Measurements from ENCODE around the gene ETV3L.
"Not testable (repeated sequence)": the region's sequence is repeated elsewhere in the genome, so short reads cannot be mapped to it uniquely, and the experiment has no call there.

The ETV3L gene

DNA sequence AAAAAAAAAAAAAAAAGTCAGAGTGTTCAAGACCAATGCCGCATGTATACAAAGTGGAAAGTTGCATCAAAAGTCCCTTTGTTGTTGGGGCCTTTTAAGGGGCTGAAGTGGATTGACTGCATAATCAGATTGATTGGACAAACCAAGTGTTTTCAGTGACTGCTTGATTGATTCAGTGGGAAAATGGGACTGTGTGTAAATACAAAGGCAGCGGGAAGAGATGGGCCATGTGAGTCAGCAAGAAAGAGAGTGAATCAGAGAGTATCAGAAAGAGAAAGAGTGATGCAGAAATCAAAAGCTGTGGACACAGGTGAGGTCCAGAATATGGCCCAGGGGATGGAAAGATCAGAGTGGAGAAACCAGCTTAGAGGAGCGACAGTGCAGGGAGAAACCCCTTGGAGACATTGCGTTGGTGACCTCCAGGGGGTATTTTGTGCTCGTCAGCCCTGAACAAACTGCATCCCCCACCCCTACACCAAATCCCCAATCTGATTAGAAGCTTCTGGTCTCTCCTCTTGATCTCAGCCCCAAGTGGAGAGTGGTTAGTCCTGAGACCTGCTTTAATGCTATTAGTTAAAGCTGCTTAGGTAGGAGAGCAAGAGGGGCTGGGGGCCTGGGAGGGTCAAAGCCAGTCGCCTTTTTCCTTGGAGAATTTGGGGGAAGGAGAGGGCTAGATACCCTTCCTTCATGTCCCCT lies 5.1 kb upstream of the ETV3L start:
- TF ChIP-seq CTCF (IDR thresholded peaks at IDR 0.05; ENCODE audit: insufficient read depth, low read length, poor library complexity, severe bottlenecking): peak; percentile 1
- no peaks in the 10 kb centered on the region for H3K36me3 ChIP-seq (ENCODE audit: control insufficient read depth, insufficient read depth, low read length)
- H3K4me3 ChIP-seq (replicated peaks; ENCODE audit: low read depth, low read length): no peak overlapping the region
- H3K27me3 ChIP-seq (replicated peaks; ENCODE audit: control insufficient read depth, insufficient read depth, low read length): no peaks in the 10 kb centered on the region; the same call in 1 of the 2 replicates
- no peak for DNase-seq (ENCODE audit: extremely low read depth, insufficient read length)

DNA sequence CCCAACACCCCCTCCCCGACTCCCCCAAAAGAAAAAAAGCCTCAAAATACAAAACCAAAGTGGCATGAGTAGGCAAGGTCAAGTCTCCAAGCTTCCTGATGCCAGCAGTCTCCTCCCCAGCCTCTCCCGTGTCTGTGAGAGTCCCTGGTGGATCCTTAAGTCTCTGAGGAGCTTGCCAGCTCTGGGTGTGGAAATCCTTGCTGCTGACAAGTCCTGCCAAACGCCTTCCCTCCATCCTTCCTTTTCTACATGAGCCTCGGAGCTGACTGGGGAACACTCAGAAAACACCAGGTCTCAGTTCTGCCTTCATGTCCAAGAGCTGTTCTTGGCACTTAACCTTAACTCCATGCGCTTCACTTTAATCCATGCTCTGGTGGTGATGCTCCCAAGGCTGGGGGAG lies 3.7 kb upstream of the ETV3L start:
- no peak for TF ChIP-seq CTCF (IDR thresholded peaks at IDR 0.05; ENCODE audit: insufficient read depth, low read length, poor library complexity, severe bottlenecking)
- H3K27me3 ChIP-seq (replicated peaks; ENCODE audit: control insufficient read depth, insufficient read depth, low read length): no peaks in the 10 kb centered on the region; the same call in 1 of the 2 replicates
- H3K4me3 ChIP-seq (replicated peaks; ENCODE audit: low read depth, low read length): no peak overlapping the region
- DNase-seq (ENCODE audit: extremely low read depth, insufficient read length): no peak
- no peaks in the 10 kb centered on the region for H3K36me3 ChIP-seq (ENCODE audit: control insufficient read depth, insufficient read depth, low read length)

DNA sequence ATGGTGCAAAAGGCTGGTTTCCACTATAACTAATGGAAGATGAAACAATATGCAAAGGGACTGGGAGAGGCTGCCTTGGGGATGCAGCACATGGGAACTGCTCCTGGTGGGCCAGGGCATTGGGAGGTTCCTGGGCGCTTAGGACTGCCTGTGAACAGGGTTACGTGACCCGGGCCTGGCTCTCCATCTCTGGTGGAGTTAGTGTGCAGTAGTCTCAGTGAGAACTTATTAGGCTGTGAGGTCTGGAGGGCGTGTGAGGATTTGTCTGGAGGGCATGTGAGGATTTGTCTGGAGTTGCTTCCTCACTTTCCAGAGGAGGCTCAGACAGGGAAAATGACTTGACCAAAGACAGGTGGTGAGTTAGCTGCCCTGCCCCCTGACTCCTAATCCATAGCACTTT lies 1.5 kb upstream of the ETV3L start:
- no peaks in the 10 kb centered on the region for H3K27me3 ChIP-seq (replicated peaks; ENCODE audit: control insufficient read depth, insufficient read depth, low read length)
- no peak for TF ChIP-seq CTCF (IDR thresholded peaks at IDR 0.05; ENCODE audit: insufficient read depth, low read length, poor library complexity, severe bottlenecking)

GRCh38 chr1:157098987-157099632 lies 498 bp downstream of the ETV3L start:
- H3K27me3 ChIP-seq (replicated peaks; ENCODE audit: control insufficient read depth, insufficient read depth, low read length); H3K36me3 ChIP-seq (ENCODE audit: control insufficient read depth, insufficient read depth, low read length); DNase-seq (ENCODE audit: extremely low read depth, insufficient read length); H3K4me3 ChIP-seq (replicated peaks; ENCODE audit: low read depth, low read length): not testable (repeated sequence)

More for the DNA sequence above, 1.5 kb upstream of the ETV3L start:
- H3K4me3 ChIP-seq (replicated peaks; ENCODE audit: low read depth, low read length): no peak overlapping the region
- no peaks in the 10 kb centered on the region for H3K36me3 ChIP-seq (ENCODE audit: control insufficient read depth, insufficient read depth, low read length)
- no peak for DNase-seq (ENCODE audit: extremely low read depth, insufficient read length)

DNA sequence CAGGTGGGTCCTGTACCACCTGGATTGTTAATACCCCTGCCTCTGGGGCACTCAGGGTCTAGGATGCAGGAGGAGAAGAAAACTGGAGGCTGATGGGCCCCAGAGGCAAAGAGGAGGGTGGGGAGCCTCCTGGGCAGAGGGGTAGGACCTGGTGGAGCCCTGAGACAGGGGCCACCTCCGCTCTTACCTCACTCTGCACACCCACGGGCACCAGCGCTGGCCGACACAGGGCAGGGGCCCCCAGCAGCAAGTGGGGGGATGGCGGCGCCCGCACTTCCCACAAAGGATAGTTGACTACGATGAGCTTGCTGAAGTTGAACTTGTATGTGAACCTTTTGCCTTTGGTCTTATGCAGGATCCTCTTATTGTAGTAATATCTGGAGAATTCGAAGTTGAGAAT lies 1.1 kb downstream of the ETV3L start:
- H3K36me3 ChIP-seq (ENCODE audit: control insufficient read depth, insufficient read depth, low read length): no peaks in the 10 kb centered on the region
- DNase-seq (ENCODE audit: extremely low read depth, insufficient read length): no peak
- no peaks in the 10 kb centered on the region for H3K27me3 ChIP-seq (replicated peaks; ENCODE audit: control insufficient read depth, insufficient read depth, low read length)
- no peak for TF ChIP-seq CTCF (IDR thresholded peaks at IDR 0.05; ENCODE audit: insufficient read depth, low read length, poor library complexity, severe bottlenecking)
- H3K4me3 ChIP-seq (replicated peaks; ENCODE audit: low read depth, low read length): no peak overlapping the region

DNA sequence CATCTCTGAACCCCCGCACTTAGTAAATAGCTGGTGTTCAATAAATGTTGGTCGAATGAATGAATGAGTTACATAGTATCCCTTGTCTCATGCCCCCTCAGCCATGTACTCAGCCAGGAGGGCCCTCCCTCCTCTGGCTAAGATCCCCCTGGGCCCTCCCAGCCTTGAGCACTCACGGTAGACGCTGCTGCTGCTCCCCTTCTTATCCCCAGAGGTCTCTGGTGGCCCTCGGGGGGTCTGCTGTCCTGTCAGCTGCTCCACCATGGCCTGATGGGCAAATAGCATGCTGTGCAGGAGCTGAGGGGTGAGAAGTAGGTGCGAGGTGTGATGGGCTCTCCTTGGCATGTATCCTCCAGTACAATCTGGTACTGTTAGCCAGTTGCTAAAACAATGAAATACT lies 1.9 kb downstream of the ETV3L start:
- Histone ChIP-seq H3K4me3 (replicated peaks; ENCODE audit: low read depth, low read length) (no peak overlapping the region), H3K27me3 (replicated peaks; ENCODE audit: control insufficient read depth, insufficient read depth, low read length) (no peaks in the 10 kb centered on the region), H3K36me3 (ENCODE audit: control insufficient read depth, insufficient read depth, low read length) (no peaks in the 10 kb centered on the region)
- DNase-seq (ENCODE audit: extremely low read depth, insufficient read length): no peak
- no peak for TF ChIP-seq CTCF (IDR thresholded peaks at IDR 0.05; ENCODE audit: insufficient read depth, low read length, poor library complexity, severe bottlenecking)
